H1 (cell line): ENCODE measurements around the gene THAP11. TPM values are rescaled to one million over a fixed set of nuclear protein-coding genes. Genes with fewer than 3 reads are reported as not detected.

Source experiments
- CTCF ChIA-PET: fragments of 300-600 bp; sonication (Branson Sonifier 250); formaldehyde crosslinking; loops from one replicate; lab custom pipeline; 2021; ENCODE audit not compliant: partially characterized antibody; lab: Charles Lee
- POLR2A ChIA-PET: fragments of 300-600 bp; sonication (Branson Sonifier 250); formaldehyde crosslinking; loops from one replicate; lab custom pipeline; 2021; ENCODE audit warnings: inconsistent platforms; ENCODE audit not compliant: partially characterized antibody; lab: Charles Lee
- DNase-seq, 2 experiments: peaks; one replicate each; pipeline versions ENCODE4 v3.0.0 to v3.0.0-alpha.2; 2010 to 2022; ENCODE audit warnings: low spot score in 2 of 2, low read depth in 1 of 2, mixed read lengths in 1 of 2
- FAIRE-seq: peaks from 2 replicates; lab custom pipeline; 2011; peaks lifted over from hg19 to GRCh38; lab: Jason Lieb, UNC
- H2AFZ ChIP-seq: 2 replicates; pipeline ENCODE4 v1.8.1; 2012; ENCODE audit warnings: low read length, inconsistent platforms
- H2AK5ac ChIP-seq: 2 replicates; pipeline ENCODE4 v1.6.1; 2013; ENCODE audit warnings: low read depth, low read length
- H2BK120ac ChIP-seq: replicated peaks from 2 replicates; pipeline ENCODE3; 2013; ENCODE audit warnings: low read depth, low read length, inconsistent platforms
- H2BK12ac ChIP-seq: 2 replicates; pipeline ENCODE4 v1.6.1; 2013; ENCODE audit warnings: low read depth, low read length
- H2BK15ac ChIP-seq: 2 replicates; pipeline ENCODE4 v1.6.1; 2013; ENCODE audit warnings: low read length
- H2BK20ac ChIP-seq: 2 replicates; pipeline ENCODE4 v1.6.1; 2013; ENCODE audit warnings: low read length
- H2BK5ac ChIP-seq: 2 replicates; pipeline ENCODE4 v1.6.1; 2013; ENCODE audit warnings: low read depth, low read length
- H3K14ac ChIP-seq: 2 replicates; pipeline ENCODE4 v1.6.1; 2013; ENCODE audit warnings: inconsistent platforms; ENCODE audit not compliant: insufficient read length
- H3K18ac ChIP-seq: 2 replicates; pipeline ENCODE4 v1.6.1; 2013; ENCODE audit warnings: low read length; ENCODE audit errors: extremely low read depth
- H3K23ac ChIP-seq: 2 replicates; pipeline ENCODE4 v1.6.1; 2013; ENCODE audit warnings: inconsistent platforms; ENCODE audit not compliant: insufficient read length
- H3K23me2 ChIP-seq: 2 replicates; pipeline ENCODE4 v1.6.1; 2013; ENCODE audit warnings: low read depth, low read length
- H3K27ac ChIP-seq: 2 replicates; pipeline ENCODE4 v1.6.1; 2011; ENCODE audit warnings: low read depth, low read length, inconsistent platforms
- H3K27me3 ChIP-seq, 4 experiments: replicated peaks in 1 of 4; 1 replicate in 1 of 4; 2 replicates in 3 of 4; pipeline versions ENCODE4 v1.6.1 to v1.8.1; 2011 to 2013; ENCODE audit warnings: low read length in 3 of 4, mild to moderate bottlenecking in 3 of 4, inconsistent platforms in 2 of 4, mixed read lengths in 2 of 4, moderate library complexity in 1 of 4; ENCODE audit not compliant: control insufficient read depth in 3 of 4, insufficient read depth in 3 of 4; ENCODE audit errors: extremely low read depth in 1 of 4
- H3K36me3 ChIP-seq, 4 experiments: 2 replicates each; pipeline versions ENCODE4 v1.6.1 to v1.8.1; 2011 to 2013; ENCODE audit warnings: mild to moderate bottlenecking in 4 of 4, low read length in 3 of 4, moderate library complexity in 2 of 4, control low read depth in 1 of 4, inconsistent platforms in 1 of 4; ENCODE audit not compliant: insufficient read depth in 4 of 4, control insufficient read depth in 2 of 4
- H3K4ac ChIP-seq: replicated peaks from 2 replicates; pipeline ENCODE3; 2013; ENCODE audit warnings: low read length, low read depth, mixed read lengths, inconsistent platforms; ENCODE audit not compliant: insufficient read length
- H3K4me1 ChIP-seq, 4 experiments: replicated peaks in 1 of 4; 1 replicate in 1 of 4; 2 replicates in 3 of 4; pipeline versions ENCODE4 v1.6.1 to v1.8.1; 2011 to 2013; ENCODE audit warnings: low read length in 3 of 4, inconsistent platforms in 2 of 4, mixed read lengths in 1 of 4; ENCODE audit not compliant: insufficient read depth in 4 of 4, control insufficient read depth in 3 of 4
- H3K4me2 ChIP-seq, 2 experiments: 2 replicates each; pipeline versions ENCODE4 v1.6.1 to v1.8.1; 2011 to 2013; ENCODE audit warnings: low read depth in 2 of 2, low read length in 2 of 2, control low read depth in 1 of 2, inconsistent platforms in 1 of 2, mild to moderate bottlenecking in 1 of 2; ENCODE audit not compliant: insufficient read depth in 1 of 2
- H3K4me3 ChIP-seq, 4 experiments: fragments of 200-600, 300-600 bp in 1 of 4; sonication (generic), shearing (Covaris generic), sonication (Bioruptor Twin) in 1 of 4; 2 replicates each; pipeline versions ENCODE4 v1.5.1 to v1.8.1; 2011 to 2016; ENCODE audit warnings: low read length in 4 of 4, low read depth in 3 of 4, control low read depth in 2 of 4, inconsistent platforms in 2 of 4, mild to moderate bottlenecking in 2 of 4, mixed read lengths in 1 of 4, moderate library complexity in 1 of 4; ENCODE audit not compliant: insufficient read depth in 2 of 4; ENCODE audit errors: extremely low read depth in 1 of 4
- H3K56ac ChIP-seq: replicated peaks from 2 replicates; pipeline ENCODE3; 2013; ENCODE audit warnings: low read depth, mild to moderate bottlenecking, mixed read lengths, low read length, inconsistent platforms; ENCODE audit not compliant: insufficient read length
- H3K79me1 ChIP-seq: 2 replicates; pipeline ENCODE4 v1.6.1; 2013; ENCODE audit warnings: low read depth, low read length, control low read depth
- H3K79me2 ChIP-seq, 2 experiments: 2 replicates each; pipeline versions ENCODE4 v1.6.1 to v1.8.1; 2012 to 2013; ENCODE audit warnings: low read length in 2 of 2, mild to moderate bottlenecking in 2 of 2, inconsistent platforms in 1 of 2; ENCODE audit not compliant: insufficient read depth in 2 of 2, control insufficient read depth in 1 of 2
- H3K9ac ChIP-seq, 4 experiments: replicated peaks in 1 of 4; 1 replicate in 1 of 4; 2 replicates in 3 of 4; pipeline versions ENCODE4 v1.6.1 to v1.8.1; 2011 to 2013; ENCODE audit warnings: low read depth in 3 of 4, low read length in 3 of 4, control low read depth in 2 of 4, mild to moderate bottlenecking in 2 of 4, moderate library complexity in 2 of 4, inconsistent platforms in 1 of 4; ENCODE audit errors: extremely low read depth in 1 of 4
- H3K9me3 ChIP-seq, 2 experiments: 2 replicates each; pipeline versions ENCODE4 v1.6.1 to v1.8.1; 2012 to 2013; ENCODE audit warnings: mild to moderate bottlenecking in 2 of 2, moderate library complexity in 2 of 2, control low read depth in 1 of 2, inconsistent platforms in 1 of 2, low read depth in 1 of 2, low read length in 1 of 2, mixed read lengths in 1 of 2; ENCODE audit not compliant: insufficient read depth in 2 of 2
- H4K20me1 ChIP-seq, 2 experiments: replicated peaks in 1 of 2; 2 replicates each; pipeline versions ENCODE3 to v1.8.1; 2011 to 2013; ENCODE audit warnings: inconsistent platforms in 2 of 2, low read length in 2 of 2, mild to moderate bottlenecking in 1 of 2; ENCODE audit not compliant: insufficient read depth in 2 of 2, control insufficient read depth in 1 of 2
- H4K5ac ChIP-seq: 2 replicates; pipeline ENCODE4 v1.6.1; 2013; ENCODE audit warnings: low read length, low read depth, mixed read lengths, inconsistent platforms; ENCODE audit not compliant: insufficient read length
- H4K8ac ChIP-seq: 2 replicates; pipeline ENCODE4 v1.8.0; 2013; ENCODE audit warnings: mild to moderate bottlenecking, moderate library complexity, low read length, inconsistent platforms; ENCODE audit not compliant: insufficient read depth; ENCODE audit errors: extremely low read depth
- H4K91ac ChIP-seq: replicated peaks from 2 replicates; pipeline ENCODE3; 2013; ENCODE audit warnings: low read length, mixed read lengths, inconsistent platforms; ENCODE audit not compliant: insufficient read length
- EGR1 ChIP-seq: IDR thresholded peaks from 2 replicates; pipeline ENCODE4 v1.6.1; 2011; ENCODE audit warnings: low read depth, low read length, borderline replicate concordance
- GABPA ChIP-seq: IDR thresholded peaks from 2 replicates; pipeline ENCODE4 v1.6.1; 2011; ENCODE audit warnings: mild to moderate bottlenecking, low read length, moderate library complexity, borderline replicate concordance; ENCODE audit not compliant: insufficient read depth
- GTF2F1 ChIP-seq: IDR thresholded peaks from 2 replicates; pipeline ENCODE4 v1.6.1; 2012; ENCODE audit warnings: low read depth, low read length, improper control_type of control experiment, borderline replicate concordance
- HDAC2 ChIP-seq, 2 experiments: fragments of 300-600 bp in 1 of 2; sonication (generic) in 1 of 2; IDR thresholded peaks; 2 replicates each; pipeline ENCODE4 v1.6.1; 2011 to 2012; ENCODE audit warnings: low read depth in 2 of 2, low read length in 2 of 2, mild to moderate bottlenecking in 2 of 2, moderate library complexity in 2 of 2, borderline replicate concordance in 1 of 2, inconsistent platforms in 1 of 2
- JUN ChIP-seq: IDR thresholded peaks from 2 replicates; pipeline ENCODE4 v1.6.1; 2011; ENCODE audit warnings: low read depth, mild to moderate bottlenecking, improper control_type of control experiment, low read length
- MAFK ChIP-seq: IDR thresholded peaks from 2 replicates; pipeline ENCODE4 v1.6.1; 2012; ENCODE audit warnings: low read depth, mild to moderate bottlenecking, improper control_type of control experiment, low read length
- NRF1 ChIP-seq: IDR thresholded peaks from 2 replicates; pipeline ENCODE4 v1.6.1; 2011; ENCODE audit warnings: mild to moderate bottlenecking, low read depth, low read length, improper control_type of control experiment
- SRF ChIP-seq: IDR thresholded peaks from 2 replicates; pipeline ENCODE4 v1.6.1; 2011; ENCODE audit warnings: mild to moderate bottlenecking, low read depth, low read length, moderate library complexity
- TAF1 ChIP-seq: IDR thresholded peaks from 2 replicates; pipeline ENCODE4 v1.6.1; 2011; ENCODE audit warnings: mild to moderate bottlenecking, low read depth, low read length
- TCF12 ChIP-seq: IDR thresholded peaks from 2 replicates; pipeline ENCODE4 v1.6.1; 2011; ENCODE audit warnings: low read depth, mild to moderate bottlenecking, low read length
- YY1 ChIP-seq: IDR thresholded peaks from 2 replicates; pipeline ENCODE4 v1.6.1; 2011; ENCODE audit warnings: low read depth, mild to moderate bottlenecking, low read length
- ZNF274 ChIP-seq: IDR thresholded peaks from 2 replicates; pipeline ENCODE4 v1.7.0; 2012; ENCODE audit warnings: low read length, borderline replicate concordance; ENCODE audit errors: extremely low read depth
- WGBS, 2 experiments: shearing (Covaris generic) in 1 of 2; methylation state at CpG; one replicate each; pipeline versions ENCODE4 v1.1.6 to v1.1.7; 2013 to 2015; ENCODE audit warnings: low lambda C conversion rate in 2 of 2, mixed read lengths in 2 of 2, inconsistent platforms in 1 of 2, low coverage in 1 of 2, missing lambda C conversion rate in 1 of 2; ENCODE audit not compliant: insufficient replicate concordance in 2 of 2, insufficient coverage in 1 of 2, insufficient read length in 1 of 2; ENCODE audit errors: extremely low coverage in 1 of 2, missing lambda C conversion rate in 1 of 2; 5-methylcytosine and 5-hydroxymethylcytosine counted together
- polyA plus RNA-seq, 7 experiments: library from polyadenylated mRNA; depleted of rRNA in 3 of 7; stranded (reverse) in 5 of 7; unstranded in 2 of 7; fragments of >200 nt in 5 of 7; fragments of 200-250 nt in 2 of 7; gene quantifications; 1 replicate in 5 of 7; 2 replicates in 1 of 7; 4 replicates in 1 of 7; pipeline versions ENCODE4 v1.2.1 to v1.2.3, GENCODE V29; 2011 to 2013; ENCODE audit warnings: missing spikeins in 2 of 7, mixed read lengths in 2 of 7
- total RNA-seq: library from RNA; stranded (reverse); fragmentation: NEBNext Ultra II Directional; extraction: Animal tissue kit (Norgen Biotek cat#: 25700); gene quantifications from 2 replicates; pipeline ENCODE4 v1.2.1, GENCODE V29; 2021
- TF ChIP-seq, protein P1 (sequence below): IDR thresholded peaks from 2 replicates; pipeline ENCODE4 v1.6.1; 2012; ENCODE audit warnings: inconsistent platforms

The THAP11 gene
- total and polyA plus RNA-seq, 2 of the 8 experiments (the other 6 are each of a cell fraction or from before 2014, with no cell fraction given), result 50.8 to 54.8 TPM

DNA sequence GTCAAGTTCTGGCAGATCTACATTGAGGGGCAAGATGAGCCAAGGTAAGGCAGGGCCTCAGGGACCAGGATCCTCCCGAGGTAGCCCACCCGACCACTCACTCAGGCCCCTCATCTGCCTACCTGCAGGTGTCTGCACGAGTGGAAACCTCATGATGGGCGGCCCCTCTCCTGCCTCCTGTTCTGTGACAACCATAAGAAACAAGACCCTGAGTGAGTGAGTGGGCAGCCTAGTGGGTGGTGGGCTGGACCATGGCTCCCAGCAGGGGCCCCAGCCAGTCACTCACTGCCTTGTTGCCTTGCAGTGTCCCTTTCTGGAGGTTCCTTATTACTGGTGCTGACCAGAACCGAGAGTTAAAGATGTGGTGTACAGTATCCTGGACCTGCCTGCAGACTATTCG, 36.1 kb downstream of the THAP11 start:
- H3K4me2 ChIP-seq, result no peak overlapping the region
- H3K4me3 ChIP-seq, result no peak overlapping the region
- CTCF ChIA-PET, result interaction anchor here (0.8 to 21.8 kb wide), 7 partner anchors 13 to 64 kb away, joined by 3 to 623 read pairs (median 4); partner anchors contain the start of genes CTRL, LCAT and PSMB10
- WGBS, 2 experiments, result 94% methylated on average over 6 of the region's 6 CpGs; no CpG with 5 or more reads in 1 of the 2 experiments
- POLR2A ChIA-PET, result interaction anchor here (0.9 to 1.4 kb wide), 3 partner anchors 11 to 51 kb away, joined by 3 read pairs; no protein-coding TSS in a partner anchor
- no peak overlapping the region for H3K27ac ChIP-seq
- peaks cover 10 to 20% of the 10 kb centered on the region in 2 experiments for H4K20me1 ChIP-seq
- H3K18ac ChIP-seq, result no peak overlapping the region
- H3K27me3 ChIP-seq, result no peaks in the 10 kb centered on the region
- no peak overlapping the region for H3K23ac ChIP-seq
- no peak overlapping the region for H4K5ac ChIP-seq
- no peaks in the 10 kb centered on the region; the same call in 1 of the 2 replicates for H3K23me2 ChIP-seq
- H3K79me1 ChIP-seq, result peaks cover 13% of the 10 kb centered on the region
- H3K14ac ChIP-seq, result no peak overlapping the region
- H3K79me2 ChIP-seq, result peaks cover 3 to 29% of the 10 kb centered on the region in 2 experiments; a peak in 3 of 4 replicates
- peaks cover 31 to 57% (median 48%) of the 10 kb centered on the region in 4 experiments for H3K36me3 ChIP-seq
- no peak overlapping the region for H3K9ac ChIP-seq
- no peak overlapping the region for H2BK12ac ChIP-seq
- no peak overlapping the region for H2BK15ac ChIP-seq
- no peak overlapping the region for H3K56ac ChIP-seq
- no peak overlapping the region for H3K4ac ChIP-seq
- no peak overlapping the region for H2AK5ac ChIP-seq
- no peak overlapping the region for H2AFZ ChIP-seq
- H4K91ac ChIP-seq, result no peak overlapping the region
- peaks cover 0 to 7% (median 3%) of the 10 kb centered on the region in 4 experiments; a peak in 3 of 7 replicates for H3K4me1 ChIP-seq
- no peak overlapping the region for H2BK5ac ChIP-seq
- no peak for DNase-seq
- H3K9me3 ChIP-seq, result no peaks in the 10 kb centered on the region
- no peak overlapping the region for H2BK120ac ChIP-seq
- no peak overlapping the region for H2BK20ac ChIP-seq
- no peak for FAIRE-seq
- no peak overlapping the region for H4K8ac ChIP-seq
- TF ChIP-seq YY1 (no peak), NRF1 (no peak), EGR1 (no peak), TAF1 (no peak), GTF2F1 (no peak), SRF (no peak), JUN (no peak), ZNF274 (no peak), HDAC2 (IDR thresholded peaks at IDR 0.05; ENCODE audit: borderline replicate concordance in 1 of 2, low read depth in 2 of 2, low read length in 2 of 2) (no peak), MAFK (no peak), GABPA (no peak), TCF12 (no peak)
- TF ChIP-seq, protein P1, sequence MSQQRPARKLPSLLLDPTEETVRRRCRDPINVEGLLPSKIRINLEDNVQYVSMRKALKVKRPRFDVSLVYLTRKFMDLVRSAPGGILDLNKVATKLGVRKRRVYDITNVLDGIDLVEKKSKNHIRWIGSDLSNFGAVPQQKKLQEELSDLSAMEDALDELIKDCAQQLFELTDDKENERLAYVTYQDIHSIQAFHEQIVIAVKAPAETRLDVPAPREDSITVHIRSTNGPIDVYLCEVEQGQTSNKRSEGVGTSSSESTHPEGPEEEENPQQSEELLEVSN, result no peak
